CD14-positive monocyte (primary cell): ENCODE data around the gene TNNT3. TPM values are rescaled to one million over a fixed set of nuclear protein-coding genes. Genes with fewer than 3 reads are reported as not detected.
A peak's percentile ranks its signal among the peaks of the same experiment; 100 is the strongest.
"Not testable (repeated sequence)": the region's sequence is repeated elsewhere in the genome, so short reads cannot be mapped to it uniquely, and the experiment has no call there.

Source experiments
- DNase-seq, 3 donors: peaks; one replicate each; pipeline ENCODE4 v3.0.0-alpha.2; 2011 to 2022
- H2AFZ ChIP-seq: 2 replicates; pipeline ENCODE4 v1.6.0; 2012; ENCODE audit warnings: mild to moderate bottlenecking, low read depth, low read length, inconsistent platforms; ENCODE audit not compliant: insufficient read depth, poor library complexity, severe bottlenecking
- H3K27ac ChIP-seq, 2 donors: 1 replicate in 1 of 2; 2 replicates in 1 of 2; pipeline ENCODE4 v1.5.1; 2012 to 2013; ENCODE audit warnings: low read length in 2 of 2, control low read depth in 1 of 2, inconsistent platforms in 1 of 2, low read depth in 1 of 2, mild to moderate bottlenecking in 1 of 2
- H3K27me3 ChIP-seq, 2 donors: one replicate each; pipeline versions ENCODE4 v1.6.0 to v1.6.1; 2011 to 2013; ENCODE audit warnings: low read length in 2 of 2; ENCODE audit not compliant: control insufficient read depth in 2 of 2, insufficient read depth in 2 of 2
- H3K36me3 ChIP-seq, 2 donors: replicated peaks in 1 of 2; 1 replicate in 1 of 2; 2 replicates in 1 of 2; pipeline versions ENCODE4 v1.5.1 to v1.6.1; 2012 to 2013; ENCODE audit warnings: low read length in 2 of 2, control low read depth in 1 of 2, inconsistent platforms in 1 of 2, mild to moderate bottlenecking in 1 of 2; ENCODE audit not compliant: insufficient read depth in 2 of 2, control insufficient read depth in 1 of 2
- H3K4me1 ChIP-seq, 2 donors: 1 replicate in 1 of 2; 2 replicates in 1 of 2; pipeline versions ENCODE4 v1.5.1 to v1.6.1; 2012 to 2013; ENCODE audit warnings: low read length in 2 of 2, control low read depth in 1 of 2, inconsistent platforms in 1 of 2, mild to moderate bottlenecking in 1 of 2, moderate library complexity in 1 of 2; ENCODE audit not compliant: insufficient read depth in 2 of 2, control insufficient read depth in 1 of 2
- H3K4me2 ChIP-seq: replicated peaks from 2 replicates; pipeline ENCODE3; 2012; ENCODE audit warnings: low read length, moderate library complexity, mild to moderate bottlenecking; ENCODE audit not compliant: poor library complexity, severe bottlenecking; ENCODE audit errors: extremely low read depth
- H3K4me3 ChIP-seq, 3 experiments: fragments of 200-600 bp in 1 of 3; sonication (generic) in 1 of 3; replicated peaks in 1 of 3; 1 replicate in 2 of 3; 2 replicates in 1 of 3; pipeline ENCODE4 v1.5.1; 2011 to 2013; ENCODE audit warnings: low read length in 3 of 3, mild to moderate bottlenecking in 3 of 3, control low read depth in 2 of 3, low read depth in 2 of 3, inconsistent platforms in 1 of 3, moderate library complexity in 1 of 3
- H3K79me2 ChIP-seq: 2 replicates; pipeline ENCODE4 v1.6.0; 2012; ENCODE audit warnings: mild to moderate bottlenecking, control low read depth, inconsistent platforms, low read length, moderate library complexity; ENCODE audit not compliant: insufficient read depth
- H3K9ac ChIP-seq: 2 replicates; pipeline ENCODE4 v1.6.0; 2017; ENCODE audit warnings: low read length, mild to moderate bottlenecking; ENCODE audit not compliant: insufficient read depth, poor library complexity, severe bottlenecking
- H3K9me3 ChIP-seq, 2 donors: replicated peaks in 1 of 2; 1 replicate in 1 of 2; 2 replicates in 1 of 2; pipeline versions ENCODE4 v1.5.1 to v1.6.1; 2012 to 2013; ENCODE audit warnings: low read length in 2 of 2, control low read depth in 1 of 2; ENCODE audit not compliant: control insufficient read depth in 1 of 2, insufficient read depth in 1 of 2
- H4K20me1 ChIP-seq: 2 replicates; pipeline ENCODE4 v1.6.0; 2012; ENCODE audit warnings: mild to moderate bottlenecking, low read length, control low read depth, moderate library complexity; ENCODE audit not compliant: insufficient read depth
- H3K27ac Mint-ChIP-seq, 7 donors: one replicate each; pipeline ENCODE4 v1.8.0; 2020; ENCODE audit warnings: mild to moderate bottlenecking in 7 of 7, mixed read lengths in 7 of 7, moderate library complexity in 6 of 7, inconsistent platforms in 2 of 7
- H3K27me3 Mint-ChIP-seq, 3 donors: one replicate each; pipeline ENCODE4 v1.8.0; 2021 to 2022; ENCODE audit warnings: low read depth in 3 of 3, mild to moderate bottlenecking in 3 of 3, mixed read lengths in 3 of 3, moderate library complexity in 3 of 3, inconsistent platforms in 1 of 3
- H3K36me3 Mint-ChIP-seq, 2 donors: one replicate each; pipeline ENCODE4 v1.8.0; 2020; ENCODE audit warnings: mixed read lengths in 2 of 2, inconsistent platforms in 1 of 2, mild to moderate bottlenecking in 1 of 2
- H3K4me1 Mint-ChIP-seq: one replicate; pipeline ENCODE4 v1.8.0; 2020; ENCODE audit warnings: mild to moderate bottlenecking, mixed read lengths
- H3K4me3 Mint-ChIP-seq, 2 donors: one replicate each; pipeline ENCODE4 v1.8.0; 2020; ENCODE audit warnings: mild to moderate bottlenecking in 2 of 2, mixed read lengths in 2 of 2, moderate library complexity in 1 of 2
- H3K9me3 Mint-ChIP-seq, 7 donors: one replicate each; pipeline ENCODE4 v1.8.0; 2020 to 2022; ENCODE audit warnings: mixed read lengths in 7 of 7, mild to moderate bottlenecking in 6 of 7, moderate library complexity in 6 of 7, inconsistent platforms in 2 of 7
- CTCF ChIP-seq: fragments of 200-600 bp; IDR thresholded peaks from one replicate; pipeline ENCODE4 v1.8.0; 2022; ENCODE audit warnings: antibody characterized with exemption, mild to moderate bottlenecking
- WGBS: methylation state at CpG from one replicate; pipeline ENCODE4 v1.1.5; 2013; ENCODE audit warnings: missing lambda C conversion rate; ENCODE audit not compliant: insufficient coverage; 5-methylcytosine and 5-hydroxymethylcytosine counted together
- intact Hi-C, 2 donors: fragments of 100-400 bp; cut with micrococcal nuclease; formaldehyde crosslinking; loops; one replicate each; pipeline versions ENCODE4 v1.15.0 to v1.15.1; 2023
- polyA plus RNA-seq, 3 donors: library from polyadenylated mRNA; depleted of rRNA in 1 of 3; unstranded in 2 of 3; stranded (reverse) in 1 of 3; fragments of 300-500 nt in 2 of 3; fragments of >200 nt in 1 of 3; fragmentation: Illumina TruSeq in 2 of 3; gene quantifications; 1 replicate in 2 of 3; 2 replicates in 1 of 3; pipeline ENCODE4 v1.2.3, GENCODE V29; 2012 to 2021

Gene TNNT3
- polyA plus RNA-seq, 3 donors: 1.4 TPM; not detected in 2

- H3K27me3 Mint-ChIP-seq: peaks cover 3 to 8% (median 8%) of the 10 kb centered on the region in 3 donors
- Histone ChIP-seq H3K9me3 (no peaks in the 10 kb centered on the region), H3K4me3 (no peak overlapping the region), H3K4me2 (no peak overlapping the region), H3K79me2 (no peaks in the 10 kb centered on the region), H3K9ac (no peak overlapping the region), H3K27me3 (peaks cover 0 to 3% of the 10 kb centered on the region in 2 donors), H3K4me1 (no peaks in the 10 kb centered on the region), H3K36me3 (no peaks in the 10 kb centered on the region), H4K20me1 (no peaks in the 10 kb centered on the region), H2AFZ (no peak overlapping the region), H3K27ac (no peak overlapping the region)
- H3K27ac Mint-ChIP-seq: peak overlapping the region in 1 of 7 donors; percentile 84
- intact Hi-C loops: loop anchor here (1.0 kb wide), 3 partner anchors 24 to 42 kb away; no protein-coding TSS in a partner anchor
- peaks cover 0 to 1% (median 0%) of the 10 kb centered on the region in 7 donors for H3K9me3 Mint-ChIP-seq
- TF ChIP-seq CTCF: no peak
- no peak for DNase-seq
- no peaks in the 10 kb centered on the region for H3K36me3 Mint-ChIP-seq
- 93% methylated on average over 20 of the region's 27 CpGs for WGBS
- no peak overlapping the region for H3K4me3 Mint-ChIP-seq
- peaks cover 5% of the 10 kb centered on the region for H3K4me1 Mint-ChIP-seq
Observed at GRCh38 chr11:1938343-1939005, 19.0 kb downstream of the TNNT3 start.

DNA sequence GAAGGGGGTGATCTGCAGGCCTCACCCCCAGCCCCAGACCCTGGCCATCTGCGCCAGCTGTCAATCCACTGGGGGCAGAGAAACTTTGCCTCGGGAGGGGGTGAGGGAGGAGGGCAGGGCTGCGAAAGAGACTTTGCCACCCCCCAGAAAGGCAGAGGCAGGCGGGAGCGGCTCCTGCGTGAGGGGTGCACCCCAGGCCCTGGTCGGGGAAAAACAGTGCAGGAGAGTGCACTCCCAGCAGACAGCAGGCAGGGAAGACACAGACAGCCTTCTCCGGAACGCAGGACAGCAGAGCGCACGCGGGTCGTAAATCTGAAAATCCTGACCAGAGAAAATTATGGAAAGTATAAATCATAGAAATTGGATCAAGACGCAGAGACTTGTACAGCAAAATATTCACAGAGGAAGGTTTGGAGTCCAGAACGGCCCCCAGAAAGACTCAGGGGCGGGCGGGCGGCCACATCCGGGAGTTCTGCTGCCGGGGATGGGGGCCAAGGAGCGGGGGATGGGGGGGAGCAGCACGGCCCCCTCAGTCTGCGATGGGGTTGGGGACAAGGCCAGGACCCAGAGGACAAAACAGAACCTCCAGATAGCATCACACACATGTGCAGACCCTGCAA is 19.6 kb downstream of the TNNT3 start:
- Mint-ChIP-seq H3K27me3 (peaks cover 0 to 8% (median 5%) of the 10 kb centered on the region in 3 donors), H3K27ac (peak overlapping the region in 3 of 7 donors; percentile 63 to 84 (median 70)), H3K4me3 (peak overlapping the region in 1 of 2 donors; percentile 40), H3K36me3 (no peaks in the 10 kb centered on the region), H3K4me1 (peaks cover 5% of the 10 kb centered on the region), H3K9me3 (peaks cover 0 to 1% (median 0%) of the 10 kb centered on the region in 7 donors)
- H3K9me3 ChIP-seq: no peaks in the 10 kb centered on the region
- H3K79me2 ChIP-seq: no peaks in the 10 kb centered on the region
- intact Hi-C loops: loop anchor here (1.0 kb wide), 2 partner anchors 25 to 43 kb away; no protein-coding TSS in a partner anchor
- no peaks in the 10 kb centered on the region for H3K36me3 ChIP-seq
- DNase-seq: no peak
- H3K27me3 ChIP-seq: peaks cover 0 to 3% of the 10 kb centered on the region in 2 donors
- H3K27ac ChIP-seq: no peak overlapping the region
- no peak for TF ChIP-seq CTCF
- no peaks in the 10 kb centered on the region for H4K20me1 ChIP-seq
- no peak overlapping the region for H3K9ac ChIP-seq
- H2AFZ ChIP-seq: no peak overlapping the region
- H3K4me2 ChIP-seq: no peak overlapping the region
- 13% methylated on average over 11 of the region's 23 CpGs for WGBS
- no peaks in the 10 kb centered on the region for H3K4me1 ChIP-seq
- no peak overlapping the region for H3K4me3 ChIP-seq

DNA sequence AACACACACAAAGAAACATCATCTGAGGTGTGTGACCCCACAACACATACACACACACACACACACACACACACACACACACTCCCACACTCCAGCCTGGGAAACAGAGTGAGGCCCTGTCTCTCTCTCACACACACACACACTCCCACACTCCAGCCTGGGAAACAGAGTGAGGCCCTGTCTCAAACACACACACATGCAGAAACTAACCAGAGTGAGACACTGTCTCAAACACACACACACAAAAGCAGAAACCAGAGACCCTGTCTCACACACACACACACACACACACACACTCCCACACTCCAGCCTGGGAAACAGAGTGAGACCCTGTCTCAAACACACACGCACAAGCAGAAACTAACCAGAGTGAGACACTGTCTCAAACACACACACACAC is 20.3 kb downstream of the TNNT3 start:
- not testable (repeated sequence) for H3K4me3 ChIP-seq, H3K36me3 Mint-ChIP-seq, H3K27me3 Mint-ChIP-seq, H3K4me1 ChIP-seq, H3K36me3 ChIP-seq, H4K20me1 ChIP-seq, H3K4me2 ChIP-seq, H3K27me3 ChIP-seq, H3K27ac Mint-ChIP-seq, H3K4me3 Mint-ChIP-seq, H3K79me2 ChIP-seq, H3K9ac ChIP-seq, H3K9me3 ChIP-seq, H2AFZ ChIP-seq, DNase-seq, H3K27ac ChIP-seq, H3K9me3 Mint-ChIP-seq, H3K4me1 Mint-ChIP-seq
- 100% methylated on average over 1 of the region's 1 CpG for WGBS
- intact Hi-C loops: loop anchor here (1.0 kb wide), 2 partner anchors 25 to 43 kb away; no protein-coding TSS in a partner anchor
